ENCODE measurements around the gene HIPK4.
A peak's percentile ranks its signal among the peaks of the same experiment; 100 is the strongest.

HIPK4 gene

GRCh38 chr19:40417643-40417981 lies 27.6 kb upstream of the HIPK4 start:
- Histone ChIP-seq H3K4me3 (ENCODE audit: low read depth in 1 of 2, low read length in 2 of 2) (no peak overlapping the region), H3K9me3 (ENCODE audit: control insufficient read depth in 1 of 2, low read length in 2 of 2) (no peaks in the 10 kb centered on the region), H3K36me3 (ENCODE audit: control insufficient read depth in 1 of 2, insufficient read depth in 2 of 2, low read length in 2 of 2) (peaks cover 3 to 5% of the 10 kb centered on the region in 2 donors), H3K9ac (ENCODE audit: low read depth in 1 of 2, low read length in 2 of 2) (no peak overlapping the region), H3K27me3 (ENCODE audit: control insufficient read depth in 1 of 2, insufficient read depth in 2 of 2, low read length in 2 of 2) (no peaks in the 10 kb centered on the region), H3K27ac (ENCODE audit: low read depth, low read length) (peak overlapping the region; percentile 65), H3K4me1 (ENCODE audit: control insufficient read depth in 1 of 2, insufficient read depth in 2 of 2, low read length in 2 of 2) (peaks cover 22 to 26% of the 10 kb centered on the region in 2 donors)

- Histone ChIP-seq H3K4me3 (ENCODE audit: low read depth in 1 of 2, low read length in 2 of 2) (no peak overlapping the region), H3K4me1 (ENCODE audit: control insufficient read depth in 1 of 2, insufficient read depth in 2 of 2, low read length in 2 of 2) (peaks cover 17 to 21% of the 10 kb centered on the region in 2 donors)
These were observed 27.1 kb upstream of the HIPK4 start for GRCh38 chr19:40416918-40417642.

GRCh38 chr19:40415768-40416167 lies 25.8 kb upstream of the HIPK4 start:
- Histone ChIP-seq H3K27me3 (ENCODE audit: control insufficient read depth in 1 of 2, insufficient read depth in 2 of 2, low read length in 2 of 2) (no peaks in the 10 kb centered on the region), H3K4me3 (ENCODE audit: low read depth in 1 of 2, low read length in 2 of 2) (no peak overlapping the region), H3K36me3 (ENCODE audit: control insufficient read depth in 1 of 2, insufficient read depth in 2 of 2, low read length in 2 of 2) (no peaks in the 10 kb centered on the region), H3K9me3 (ENCODE audit: control insufficient read depth in 1 of 2, low read length in 2 of 2) (no peaks in the 10 kb centered on the region), H3K27ac (ENCODE audit: low read depth, low read length) (no peak overlapping the region), H3K4me1 (ENCODE audit: control insufficient read depth in 1 of 2, insufficient read depth in 2 of 2, low read length in 2 of 2) (peaks cover 11 to 16% of the 10 kb centered on the region in 2 donors), H3K9ac (ENCODE audit: low read depth in 1 of 2, low read length in 2 of 2) (no peak overlapping the region)

More at GRCh38 chr19:40416918-40417642, 27.1 kb upstream of the HIPK4 start:
- peak overlapping the region; percentile 65 for H3K27ac ChIP-seq (ENCODE audit: low read depth, low read length)
- no peaks in the 10 kb centered on the region for H3K9me3 ChIP-seq (ENCODE audit: control insufficient read depth in 1 of 2, low read length in 2 of 2)
- no peaks in the 10 kb centered on the region for H3K27me3 ChIP-seq (ENCODE audit: control insufficient read depth in 1 of 2, insufficient read depth in 2 of 2, low read length in 2 of 2)
- peak overlapping the region in 1 of 2 donors; percentile 6 for H3K9ac ChIP-seq (ENCODE audit: low read depth in 1 of 2, low read length in 2 of 2)
- H3K36me3 ChIP-seq (ENCODE audit: control insufficient read depth in 1 of 2, insufficient read depth in 2 of 2, low read length in 2 of 2) = no peaks in the 10 kb centered on the region

DNA sequence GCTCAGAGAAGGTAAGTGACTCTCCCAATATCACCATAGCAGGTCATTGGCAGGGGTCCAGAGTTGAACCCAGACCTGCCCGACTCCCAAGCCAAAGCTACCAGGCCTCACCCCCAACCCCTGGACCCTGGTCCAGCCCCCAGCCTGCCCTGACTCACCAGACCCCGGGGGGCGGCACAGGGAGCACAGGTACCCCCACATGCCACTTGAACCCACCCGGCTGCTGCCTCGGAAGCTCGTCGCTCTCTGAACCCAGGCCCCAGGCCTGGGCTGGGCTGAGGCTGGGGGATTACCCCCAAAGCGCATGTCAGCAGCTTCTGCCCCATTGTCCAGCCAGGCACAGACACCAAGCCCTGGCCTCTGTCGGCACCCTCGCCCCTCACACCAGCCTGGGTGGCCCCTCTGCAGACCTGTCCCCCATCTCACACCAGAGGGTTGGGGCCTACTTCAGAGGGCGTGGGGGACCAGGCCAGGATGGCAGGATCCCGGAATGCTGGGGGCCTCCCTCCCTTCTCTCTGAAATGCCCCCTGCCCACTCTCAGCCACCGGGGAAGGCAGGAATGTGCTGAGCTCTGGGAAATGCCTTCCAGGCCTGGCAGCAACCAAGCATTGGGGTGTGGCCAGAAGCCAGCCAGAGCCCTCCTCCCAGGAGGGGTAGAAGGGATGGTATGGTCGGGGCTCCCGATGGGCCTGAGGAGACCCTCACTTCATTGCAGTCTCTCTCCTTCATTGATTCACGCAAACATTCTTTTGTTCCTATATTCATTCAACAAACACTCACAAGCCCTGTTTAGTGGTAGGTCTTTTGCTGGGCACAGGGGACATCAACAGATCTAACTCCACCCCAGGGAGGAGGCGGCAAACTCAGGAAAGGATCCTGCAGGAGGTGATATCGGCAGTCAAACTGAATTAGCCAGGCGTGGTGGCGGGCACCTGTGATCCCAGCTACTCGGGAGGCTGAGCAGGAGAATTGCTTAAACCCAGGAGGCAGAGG lies 24.9 kb upstream of the HIPK4 start:
- no peaks in the 10 kb centered on the region for H3K36me3 ChIP-seq (ENCODE audit: control insufficient read depth in 1 of 2, insufficient read depth in 2 of 2, low read length in 2 of 2)
- peaks cover 11 to 16% of the 10 kb centered on the region in 2 donors for H3K4me1 ChIP-seq (ENCODE audit: control insufficient read depth in 1 of 2, insufficient read depth in 2 of 2, low read length in 2 of 2)
- no peaks in the 10 kb centered on the region for H3K9me3 ChIP-seq (ENCODE audit: control insufficient read depth in 1 of 2, low read length in 2 of 2)
- H3K9ac ChIP-seq (ENCODE audit: low read depth in 1 of 2, low read length in 2 of 2) = no peak overlapping the region
- no peak overlapping the region for H3K4me3 ChIP-seq (ENCODE audit: low read depth in 1 of 2, low read length in 2 of 2)
- H3K27ac ChIP-seq (ENCODE audit: low read depth, low read length) = no peak overlapping the region
- no peaks in the 10 kb centered on the region for H3K27me3 ChIP-seq (ENCODE audit: control insufficient read depth in 1 of 2, insufficient read depth in 2 of 2, low read length in 2 of 2)

DNA sequence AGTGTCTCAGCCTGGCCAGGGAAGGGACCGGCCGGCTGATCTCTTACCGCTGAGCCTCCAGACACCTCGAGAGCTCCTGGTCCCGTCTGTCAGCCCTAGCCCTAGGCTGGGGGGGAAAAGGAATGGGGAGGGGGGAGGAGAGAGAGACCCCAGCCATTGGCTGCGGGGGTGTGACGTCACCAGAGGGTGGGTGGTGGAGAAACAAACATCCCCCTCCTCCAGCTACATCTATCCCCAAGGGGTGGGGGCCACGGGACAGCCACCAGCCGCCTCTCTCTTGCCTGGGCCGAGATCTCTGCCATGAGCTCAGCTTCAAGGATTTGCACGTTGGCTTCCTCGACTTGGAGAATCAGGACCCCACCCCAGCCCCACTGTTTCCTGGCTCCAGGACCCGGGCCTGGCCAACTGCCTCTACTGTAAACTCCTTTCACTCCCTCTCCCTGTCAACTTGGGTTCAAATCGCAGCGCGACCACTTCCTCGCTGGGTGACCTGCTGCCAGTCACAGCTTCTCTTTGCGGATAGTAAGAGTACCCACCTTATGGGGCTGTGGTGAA lies 23.4 kb upstream of the HIPK4 start, which contains the start of gene PRX:
PRX (minus strand) TSS at position 88 of the 555 bp plus-strand sequence. CDS start 5,446 bp downstream, outside the sequence.
- no peak within 1 kb of the TSS for H3K4me3 ChIP-seq (ENCODE audit: low read depth in 1 of 2, low read length in 2 of 2)
- H3K27ac ChIP-seq (ENCODE audit: low read depth, low read length) = no peak within 1 kb of the TSS
- H3K9ac ChIP-seq (ENCODE audit: low read depth in 1 of 2, low read length in 2 of 2) = no peak within 1 kb of the TSS

DNA sequence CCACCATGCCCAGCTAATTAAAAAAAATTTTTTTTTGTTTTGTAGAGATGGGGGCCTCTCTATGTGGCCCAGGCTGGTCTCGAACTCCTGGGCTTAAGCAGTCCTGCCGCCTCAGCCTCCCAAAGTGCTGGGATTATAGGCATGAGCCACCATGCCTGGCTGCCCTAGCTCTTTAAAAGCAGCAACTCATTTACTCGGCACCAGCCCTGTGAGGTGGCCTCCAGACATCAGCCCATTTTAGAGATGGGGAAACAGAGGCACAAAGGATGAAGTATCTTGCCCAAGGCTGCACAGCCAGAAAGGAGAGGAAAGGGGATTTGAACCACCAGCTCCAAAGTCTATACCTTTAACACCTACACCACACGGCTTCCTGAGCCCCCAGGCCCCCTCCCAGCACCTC lies 22.9 kb upstream of the HIPK4 start:
- no peak overlapping the region for H3K9ac ChIP-seq (ENCODE audit: low read depth in 1 of 2, low read length in 2 of 2)
- no peak overlapping the region for H3K4me3 ChIP-seq (ENCODE audit: low read depth in 1 of 2, low read length in 2 of 2)
- H3K36me3 ChIP-seq (ENCODE audit: control insufficient read depth in 1 of 2, insufficient read depth in 2 of 2, low read length in 2 of 2) = no peaks in the 10 kb centered on the region
- no peaks in the 10 kb centered on the region for H3K27me3 ChIP-seq (ENCODE audit: control insufficient read depth in 1 of 2, insufficient read depth in 2 of 2, low read length in 2 of 2)
- H3K27ac ChIP-seq (ENCODE audit: low read depth, low read length) = no peak overlapping the region
- H3K9me3 ChIP-seq (ENCODE audit: control insufficient read depth in 1 of 2, low read length in 2 of 2) = no peaks in the 10 kb centered on the region
- H3K4me1 ChIP-seq (ENCODE audit: control insufficient read depth in 1 of 2, insufficient read depth in 2 of 2, low read length in 2 of 2) = peaks cover 13 to 16% of the 10 kb centered on the region in 2 donors

More for the DNA sequence above, 23.4 kb upstream of the HIPK4 start, which contains the start of gene PRX:
- Histone ChIP-seq H3K36me3 (ENCODE audit: control insufficient read depth in 1 of 2, insufficient read depth in 2 of 2, low read length in 2 of 2) (no peaks in the 10 kb centered on the region), H3K9me3 (ENCODE audit: control insufficient read depth in 1 of 2, low read length in 2 of 2) (no peaks in the 10 kb centered on the region), H3K27me3 (ENCODE audit: control insufficient read depth in 1 of 2, insufficient read depth in 2 of 2, low read length in 2 of 2) (no peaks in the 10 kb centered on the region), H3K4me1 (ENCODE audit: control insufficient read depth in 1 of 2, insufficient read depth in 2 of 2, low read length in 2 of 2) (peaks cover 11 to 16% of the 10 kb centered on the region in 2 donors)

DNA sequence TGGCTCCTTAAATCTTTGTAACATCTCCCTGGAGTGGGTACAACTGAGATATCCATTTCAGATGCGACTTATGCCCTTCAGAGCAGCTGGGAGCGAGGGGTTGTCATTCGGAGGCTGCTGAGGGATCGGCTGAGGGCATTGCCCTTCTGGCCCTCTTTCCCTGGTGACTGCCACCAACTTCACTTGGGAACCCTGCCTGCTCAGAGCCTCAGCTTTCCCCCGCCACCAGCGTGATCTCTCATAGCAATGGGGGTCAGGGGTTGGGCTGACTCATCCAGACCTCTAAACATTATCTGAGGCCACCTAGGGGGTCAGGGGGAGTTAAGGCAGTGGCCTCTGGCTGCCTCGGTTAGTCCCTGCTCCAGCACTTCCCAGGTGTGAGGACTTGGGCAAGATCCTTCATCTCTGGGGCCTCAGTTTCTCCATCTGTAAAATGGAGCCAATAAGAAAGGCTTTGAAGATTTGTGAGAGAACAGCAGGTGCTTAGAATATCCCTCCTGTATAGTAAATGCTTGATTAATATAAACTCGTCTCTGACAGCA lies 22.0 kb upstream of the HIPK4 start:
- Histone ChIP-seq H3K4me3 (ENCODE audit: low read depth in 1 of 2, low read length in 2 of 2) (no peak overlapping the region), H3K27ac (ENCODE audit: low read depth, low read length) (no peak overlapping the region), H3K27me3 (ENCODE audit: control insufficient read depth in 1 of 2, insufficient read depth in 2 of 2, low read length in 2 of 2) (no peaks in the 10 kb centered on the region), H3K4me1 (ENCODE audit: control insufficient read depth in 1 of 2, insufficient read depth in 2 of 2, low read length in 2 of 2) (peaks cover 8 to 9% of the 10 kb centered on the region in 2 donors), H3K36me3 (ENCODE audit: control insufficient read depth in 1 of 2, insufficient read depth in 2 of 2, low read length in 2 of 2) (no peaks in the 10 kb centered on the region), H3K9me3 (ENCODE audit: control insufficient read depth in 1 of 2, low read length in 2 of 2) (no peaks in the 10 kb centered on the region), H3K9ac (ENCODE audit: low read depth in 1 of 2, low read length in 2 of 2) (no peak overlapping the region)

- H3K36me3 ChIP-seq (ENCODE audit: control insufficient read depth in 1 of 2, insufficient read depth in 2 of 2, low read length in 2 of 2) = no peaks in the 10 kb centered on the region
- H3K4me1 ChIP-seq (ENCODE audit: control insufficient read depth in 1 of 2, insufficient read depth in 2 of 2, low read length in 2 of 2) = peaks cover 4 to 5% of the 10 kb centered on the region in 2 donors
- H3K4me3 ChIP-seq (ENCODE audit: low read depth in 1 of 2, low read length in 2 of 2) = no peak overlapping the region
These were observed 21.3 kb upstream of the HIPK4 start for GRCh38 chr19:40411125-40411842.

GRCh38 chr19:40410030-40410389 lies 20.0 kb upstream of the HIPK4 start:
- Histone ChIP-seq H3K9me3 (ENCODE audit: control insufficient read depth in 1 of 2, low read length in 2 of 2) (no peaks in the 10 kb centered on the region), H3K4me3 (ENCODE audit: low read depth in 1 of 2, low read length in 2 of 2) (no peak overlapping the region), H3K36me3 (ENCODE audit: control insufficient read depth in 1 of 2, insufficient read depth in 2 of 2, low read length in 2 of 2) (no peaks in the 10 kb centered on the region), H3K4me1 (ENCODE audit: control insufficient read depth in 1 of 2, insufficient read depth in 2 of 2, low read length in 2 of 2) (peaks cover 0 to 4% of the 10 kb centered on the region in 2 donors), H3K27me3 (ENCODE audit: control insufficient read depth in 1 of 2, insufficient read depth in 2 of 2, low read length in 2 of 2) (no peaks in the 10 kb centered on the region), H3K27ac (ENCODE audit: low read depth, low read length) (no peak overlapping the region), H3K9ac (ENCODE audit: low read depth in 1 of 2, low read length in 2 of 2) (no peak overlapping the region)

More at GRCh38 chr19:40411125-40411842, 21.3 kb upstream of the HIPK4 start:
- Histone ChIP-seq H3K9ac (ENCODE audit: low read depth in 1 of 2, low read length in 2 of 2) (no peak overlapping the region), H3K27ac (ENCODE audit: low read depth, low read length) (no peak overlapping the region), H3K27me3 (ENCODE audit: control insufficient read depth in 1 of 2, insufficient read depth in 2 of 2, low read length in 2 of 2) (no peaks in the 10 kb centered on the region), H3K9me3 (ENCODE audit: control insufficient read depth in 1 of 2, low read length in 2 of 2) (no peaks in the 10 kb centered on the region)

All from duodenal mucosa (tissue), 2 donors.